HG02571 (cell line): Measurements from ENCODE around the gene TBC1D19.

Source experiments
- ATAC-seq: cut with Tn5 transposase; IDR thresholded peaks from one replicate; pipeline ENCODE4 v1.9.1; 2021; ENCODE audit warnings: mild to moderate bottlenecking, moderate library complexity; ENCODE audit not compliant: unreplicated experiment

The TBC1D19 gene

GRCh38 chr4:26804925-26805324 is 221.0 kb downstream of the TBC1D19 start:
- no peak for ATAC-seq
